ENCODE results near the gene MBTPS1. TPM values are rescaled to one million over a fixed set of nuclear protein-coding genes. Genes with fewer than 3 reads are reported as not detected.
"Not testable (repeated sequence)": the region's sequence is repeated elsewhere in the genome, so short reads cannot be mapped to it uniquely, and the experiment has no call there.

Gene MBTPS1
- polyA plus RNA-seq, 3 donors: 26.4 to 73.8 (median 28.0) TPM

- Histone ChIP-seq H3K27me3 (ENCODE audit: control insufficient read depth in 2 of 2, insufficient read depth in 2 of 2, low read length in 2 of 2) (no peaks in the 10 kb centered on the region), H3K9ac (ENCODE audit: insufficient read depth, low read length, poor library complexity, severe bottlenecking) (peak overlapping the region; percentile 94), H3K79me2 (ENCODE audit: insufficient read depth, low read length) (peaks cover 39% of the 10 kb centered on the region), H3K36me3 (replicated peaks in 1 of 2; ENCODE audit: control insufficient read depth in 1 of 2, insufficient read depth in 2 of 2, low read length in 2 of 2) (peaks cover 0 to 7% of the 10 kb centered on the region in 2 donors), H3K4me3 (replicated peaks in 1 of 3; ENCODE audit: low read depth in 2 of 3, low read length in 3 of 3) (peak overlapping the region; percentile 81 to 94 (median 83)), H3K4me2 (replicated peaks; ENCODE audit: extremely low read depth, low read length, poor library complexity, severe bottlenecking) (peak overlapping the region; percentile 96), H4K20me1 (ENCODE audit: insufficient read depth, low read length) (peaks cover 21% of the 10 kb centered on the region), H3K9me3 (replicated peaks in 1 of 2; ENCODE audit: control insufficient read depth in 1 of 2, insufficient read depth in 1 of 2, low read length in 2 of 2) (no peaks in the 10 kb centered on the region), H3K27ac (ENCODE audit: low read depth in 1 of 2, low read length in 2 of 2) (peak overlapping the region; percentile 89 to 93), H3K4me1 (ENCODE audit: control insufficient read depth in 1 of 2, insufficient read depth in 2 of 2, low read length in 2 of 2) (peaks cover 39 to 41% of the 10 kb centered on the region in 2 donors), H2AFZ (ENCODE audit: insufficient read depth, low read depth, low read length, poor library complexity, severe bottlenecking) (peak overlapping the region; percentile 93)
- intact Hi-C loops (cut with micrococcal nuclease): loop anchor here in 1 of 2 donors (2.0 to 5.0 kb wide), 2 partner anchors 19 to 35 kb away; no protein-coding TSS in a partner anchor
- peaks cover 0 to 6% (median 1%) of the 10 kb centered on the region in 3 donors for H3K27me3 Mint-ChIP-seq (ENCODE audit: low read depth in 3 of 3)
- H3K9me3 Mint-ChIP-seq: peaks cover 0 to 1% (median 0%) of the 10 kb centered on the region in 7 donors
- TF ChIP-seq CTCF (IDR thresholded peaks at IDR 0.05): no peak
- H3K4me1 Mint-ChIP-seq: peaks cover 29% of the 10 kb centered on the region
- H3K36me3 Mint-ChIP-seq: peaks cover 6 to 7% of the 10 kb centered on the region in 2 donors
- peak overlapping the region; percentile 86 to 92 for H3K4me3 Mint-ChIP-seq
- WGBS (ENCODE audit: insufficient coverage): 2% methylated on average over 8 of the region's 12 CpGs
- H3K27ac Mint-ChIP-seq: peak overlapping the region; percentile 82 to 91 (median 87)
- no peak for DNase-seq
These were observed 727 bp upstream of the MBTPS1 start for GRCh38 chr16:84117494-84117843.

GRCh38 chr16:84115919-84116719 lies 623 bp downstream of the MBTPS1 start:
- H3K36me3 ChIP-seq (replicated peaks in 1 of 2; ENCODE audit: control insufficient read depth in 1 of 2, insufficient read depth in 2 of 2, low read length in 2 of 2): no peaks in the 10 kb centered on the region
- Mint-ChIP-seq H3K4me1 (peaks cover 35% of the 10 kb centered on the region), H3K36me3 (peaks cover 2 to 5% of the 10 kb centered on the region in 2 donors), H3K27ac (peak overlapping the region; percentile 87 to 96 (median 93)), H3K9me3 (peaks cover 0 to 1% (median 0%) of the 10 kb centered on the region in 7 donors), H3K27me3 (ENCODE audit: low read depth in 3 of 3) (peaks cover 0 to 6% (median 0%) of the 10 kb centered on the region in 3 donors), H3K4me3 (peak overlapping the region; percentile 83 to 91)
- peak overlapping the region; percentile 61 to 94 (median 81) for H3K4me3 ChIP-seq (replicated peaks in 1 of 3; ENCODE audit: low read depth in 2 of 3, low read length in 3 of 3)
- peak overlapping the region; percentile 96 for H3K4me2 ChIP-seq (replicated peaks; ENCODE audit: extremely low read depth, low read length, poor library complexity, severe bottlenecking)
- DNase-seq: peak in 1 of 3 donors; percentile 7
- no peak for TF ChIP-seq CTCF (IDR thresholded peaks at IDR 0.05)
- under 1% methylated on average over 50 of the region's 57 CpGs for WGBS (ENCODE audit: insufficient coverage)
- intact Hi-C loops (cut with micrococcal nuclease): loop anchor here in 1 of 2 donors (2.0 to 5.0 kb wide), 2 partner anchors 17 to 34 kb away; no protein-coding TSS in a partner anchor
- peak overlapping the region; percentile 93 for H2AFZ ChIP-seq (ENCODE audit: insufficient read depth, low read depth, low read length, poor library complexity, severe bottlenecking)
- peaks cover 53% of the 10 kb centered on the region for H3K79me2 ChIP-seq (ENCODE audit: insufficient read depth, low read length)
- H3K27ac ChIP-seq (ENCODE audit: low read depth in 1 of 2, low read length in 2 of 2): peak overlapping the region; percentile 89 to 93
- H4K20me1 ChIP-seq (ENCODE audit: insufficient read depth, low read length): peaks cover 34% of the 10 kb centered on the region
- H3K27me3 ChIP-seq (ENCODE audit: control insufficient read depth in 2 of 2, insufficient read depth in 2 of 2, low read length in 2 of 2): no peaks in the 10 kb centered on the region
- peak overlapping the region; percentile 94 for H3K9ac ChIP-seq (ENCODE audit: insufficient read depth, low read length, poor library complexity, severe bottlenecking)
- H3K4me1 ChIP-seq (ENCODE audit: control insufficient read depth in 1 of 2, insufficient read depth in 2 of 2, low read length in 2 of 2): peaks cover 39 to 41% of the 10 kb centered on the region in 2 donors
- no peaks in the 10 kb centered on the region for H3K9me3 ChIP-seq (replicated peaks in 1 of 2; ENCODE audit: control insufficient read depth in 1 of 2, insufficient read depth in 1 of 2, low read length in 2 of 2)

- H3K36me3 ChIP-seq (replicated peaks in 1 of 2; ENCODE audit: control insufficient read depth in 1 of 2, insufficient read depth in 2 of 2, low read length in 2 of 2): peaks cover 20 to 38% of the 10 kb centered on the region in 2 donors
- H3K27me3 Mint-ChIP-seq (ENCODE audit: low read depth in 3 of 3); H3K27me3 ChIP-seq (ENCODE audit: control insufficient read depth in 2 of 2, insufficient read depth in 2 of 2, low read length in 2 of 2); H3K9me3 ChIP-seq (replicated peaks in 1 of 2; ENCODE audit: control insufficient read depth in 1 of 2, insufficient read depth in 1 of 2, low read length in 2 of 2); H3K4me2 ChIP-seq (replicated peaks; ENCODE audit: extremely low read depth, low read length, poor library complexity, severe bottlenecking); H2AFZ ChIP-seq (ENCODE audit: insufficient read depth, low read depth, low read length, poor library complexity, severe bottlenecking); H3K9me3 Mint-ChIP-seq; intact Hi-C loops (cut with micrococcal nuclease); H3K27ac ChIP-seq (ENCODE audit: low read depth in 1 of 2, low read length in 2 of 2); DNase-seq; H3K4me3 Mint-ChIP-seq; H3K9ac ChIP-seq (ENCODE audit: insufficient read depth, low read length, poor library complexity, severe bottlenecking); H3K4me3 ChIP-seq (replicated peaks in 1 of 3; ENCODE audit: low read depth in 2 of 3, low read length in 3 of 3): not testable (repeated sequence)
- WGBS (ENCODE audit: insufficient coverage): no CpG with 5 or more reads among the region's 3 CpGs
- peaks cover 41% of the 10 kb centered on the region for H3K4me1 Mint-ChIP-seq
- H4K20me1 ChIP-seq (ENCODE audit: insufficient read depth, low read length): peaks cover 76% of the 10 kb centered on the region
- H3K36me3 Mint-ChIP-seq: peaks cover 22 to 33% of the 10 kb centered on the region in 2 donors
- peaks cover 94% of the 10 kb centered on the region for H3K79me2 ChIP-seq (ENCODE audit: insufficient read depth, low read length)
- peaks cover 38% of the 10 kb centered on the region in 2 donors for H3K4me1 ChIP-seq (ENCODE audit: control insufficient read depth in 1 of 2, insufficient read depth in 2 of 2, low read length in 2 of 2)
- peak overlapping the region in 1 of 7 donors; percentile 24 for H3K27ac Mint-ChIP-seq
These were observed 4.8 kb downstream of the MBTPS1 start for GRCh38 chr16:84111949-84112348.

All from CD14-positive monocyte (primary cell).